SK-N-SH (cell line): ENCODE results near the gene TMEM107. TPM values are rescaled to one million over a fixed set of nuclear protein-coding genes. Genes with fewer than 3 reads are reported as not detected.

Experiments used
- CTCF ChIA-PET: fragments of 300-600, 350-600 bp; formaldehyde crosslinking; extraction: SDS; loops from one replicate; lab custom pipeline; 2021; lab: Yijun Ruan, JAX
- POLR2A ChIA-PET: fragments of 350-600 bp; sonication (Branson Sonifier 250); formaldehyde crosslinking; extraction: SDS; loops from one replicate; lab custom pipeline; 2020; ENCODE audit warnings: antibody characterized with exemption, inconsistent platforms; lab: Yijun Ruan, JAX
- DNase-seq: peaks from one replicate; pipeline ENCODE4 v3.0.0; 2012
- H2AFZ ChIP-seq: fragments of 200-600 bp; sonication (generic); 2 replicates; pipeline ENCODE4 v1.8.1; 2016; ENCODE audit warnings: antibody characterized with exemption, mild to moderate bottlenecking, low read depth
- H3F3A ChIP-seq: fragments of 200-600 bp; sonication (generic); replicated peaks from 2 replicates; pipeline ENCODE3; 2016; ENCODE audit warnings: antibody characterized with exemption, mild to moderate bottlenecking; ENCODE audit not compliant: insufficient read depth
- H3K27ac ChIP-seq, 2 experiments: fragments of 200-500 bp in 1 of 2; fragments of 200-600 bp in 1 of 2; sonication (Bioruptor generic) in 1 of 2; sonication (generic), shearing (Covaris generic) in 1 of 2; 2 replicates each; pipeline versions ENCODE4 v1.5.1 to v1.6.1; 2014 to 2016; ENCODE audit warnings: low read depth in 2 of 2, inconsistent platforms in 1 of 2, low read length in 1 of 2, mild to moderate bottlenecking in 1 of 2, mixed read lengths in 1 of 2
- H3K27me3 ChIP-seq: fragments of 200-600 bp; sonication (generic), shearing (Covaris generic); 2 replicates; pipeline ENCODE4 v1.6.1; 2016; ENCODE audit warnings: mixed run types; ENCODE audit not compliant: insufficient read depth
- H3K36me3 ChIP-seq, 2 experiments: fragments of 200-500 bp in 1 of 2; fragments of 200-600 bp in 1 of 2; sonication (Bioruptor generic) in 1 of 2; sonication (generic) in 1 of 2; replicated peaks in 1 of 2; 2 replicates each; pipeline versions ENCODE3 to v1.5.1; 2014 to 2016; ENCODE audit warnings: low read length in 1 of 2, mild to moderate bottlenecking in 1 of 2; ENCODE audit not compliant: insufficient read depth in 2 of 2, control insufficient read depth in 1 of 2
- H3K4me1 ChIP-seq, 2 experiments: fragments of 200-500 bp in 1 of 2; fragments of 200-600 bp in 1 of 2; sonication (Bioruptor generic) in 1 of 2; sonication (generic), shearing (Covaris generic) in 1 of 2; 2 replicates each; pipeline versions ENCODE4 v1.5.1 to v1.6.1; 2014 to 2016; ENCODE audit warnings: low read depth in 1 of 2, low read length in 1 of 2, mixed run types in 1 of 2; ENCODE audit not compliant: insufficient read depth in 2 of 2, control insufficient read depth in 1 of 2
- H3K4me2 ChIP-seq: fragments of 200-600 bp; sonication (generic), shearing (Covaris generic); 2 replicates; pipeline ENCODE4 v1.6.1; 2017; ENCODE audit warnings: mixed run types
- H3K4me3 ChIP-seq, 2 experiments: fragments of 200-500 bp in 1 of 2; fragments of 200-600 bp in 1 of 2; sonication (Bioruptor generic) in 1 of 2; sonication (generic), shearing (Covaris generic) in 1 of 2; 2 replicates each; pipeline versions ENCODE4 v1.5.1 to v1.8.1; 2014 to 2016; ENCODE audit warnings: low read depth in 2 of 2, inconsistent platforms in 1 of 2, low read length in 1 of 2, mild to moderate bottlenecking in 1 of 2, mixed read lengths in 1 of 2, moderate library complexity in 1 of 2
- H3K79me2 ChIP-seq: fragments of 200-600 bp; sonication (generic); 2 replicates; pipeline ENCODE4 v1.8.1; 2017; ENCODE audit warnings: mild to moderate bottlenecking; ENCODE audit not compliant: insufficient read depth
- H3K9ac ChIP-seq: fragments of 200-600 bp; sonication (generic); 2 replicates; pipeline ENCODE4 v1.6.1; 2017; ENCODE audit warnings: mixed run types
- H3K9me2 ChIP-seq: fragments of 200-600 bp; sonication (generic); 2 replicates; pipeline ENCODE4 v1.6.1; 2017; ENCODE audit warnings: mixed run types
- H3K9me3 ChIP-seq: fragments of 200-600 bp; sonication (generic); 2 replicates; pipeline ENCODE4 v1.6.1; 2017; ENCODE audit warnings: mixed run types, mild to moderate bottlenecking, moderate library complexity
- H4K20me1 ChIP-seq: fragments of 200-600 bp; sonication (generic); 2 replicates; pipeline ENCODE4 v1.6.1; 2017; ENCODE audit warnings: mild to moderate bottlenecking, mixed run types; ENCODE audit not compliant: insufficient read depth
- CHD2 ChIP-seq: fragments of 150-350 bp; IDR thresholded peaks from 2 replicates; pipeline ENCODE4 v1.6.1; 2018; ENCODE audit warnings: low read length; ENCODE audit not compliant: partially characterized antibody
- ELF1 ChIP-seq: IDR thresholded peaks from 2 replicates; pipeline ENCODE4 v1.4.0; 2012
- EP300 ChIP-seq, 2 experiments: IDR thresholded peaks; 2 replicates each; pipeline versions ENCODE4 v1.4.0 to v1.6.1; 2012; ENCODE audit warnings: borderline replicate concordance in 1 of 2, low read depth in 1 of 2, low read length in 1 of 2
- EZH2phosphoT487 ChIP-seq: fragments of 200-600 bp; sonication (generic); IDR thresholded peaks from 2 replicates; pipeline ENCODE4 v1.6.1; 2017; ENCODE audit warnings: low read depth, mixed run types, mild to moderate bottlenecking, antibody characterized with exemption, moderate library complexity, borderline replicate concordance
- FOSL2 ChIP-seq: IDR thresholded peaks from 2 replicates; pipeline ENCODE4 v1.4.0; 2012; ENCODE audit warnings: low read depth, mild to moderate bottlenecking, moderate library complexity, borderline replicate concordance
- FOXJ3 ChIP-seq: sonication (generic); formaldehyde crosslinking; IDR thresholded peaks from 2 replicates; pipeline ENCODE4 v1.5.1; 2020; ENCODE audit warnings: mild to moderate bottlenecking, missing genetic modification reagents
- JUND ChIP-seq: IDR thresholded peaks from 2 replicates; pipeline ENCODE4 v1.4.0; 2012
- MAX ChIP-seq: IDR thresholded peaks from 2 replicates; pipeline ENCODE4 v1.4.0; 2012; ENCODE audit warnings: low read depth
- MEF2A ChIP-seq: IDR thresholded peaks from 2 replicates; pipeline ENCODE4 v1.4.0; 2012; ENCODE audit warnings: low read depth, borderline replicate concordance
- MXI1 ChIP-seq: IDR thresholded peaks from 2 replicates; pipeline ENCODE4 v1.6.1; 2012; ENCODE audit warnings: mild to moderate bottlenecking, low read depth, low read length, improper control_type of control experiment
- NFIC ChIP-seq: IDR thresholded peaks from 2 replicates; pipeline ENCODE4 v1.4.0; 2012; ENCODE audit warnings: borderline replicate concordance
- PBX3 ChIP-seq: IDR thresholded peaks from 2 replicates; pipeline ENCODE4; 2012
- POLR2AphosphoS5 ChIP-seq: IDR thresholded peaks from 2 replicates; pipeline ENCODE4 v1.6.1; 2012; ENCODE audit warnings: low read depth, low read length
- RAD21 ChIP-seq: IDR thresholded peaks from 2 replicates; pipeline ENCODE4 v1.6.1; 2012; ENCODE audit warnings: mild to moderate bottlenecking, low read length
- RCOR1 ChIP-seq: fragments of 150-350 bp; IDR thresholded peaks from 2 replicates; pipeline ENCODE4 v1.6.1; 2017; ENCODE audit warnings: antibody characterized with exemption, low read length
- RFX5 ChIP-seq: IDR thresholded peaks from 2 replicates; pipeline ENCODE4 v1.6.1; 2012; ENCODE audit warnings: mild to moderate bottlenecking, improper control_type of control experiment, low read length
- RXRA ChIP-seq: IDR thresholded peaks from 2 replicates; pipeline ENCODE4 v1.4.0; 2012; ENCODE audit warnings: low read depth, mild to moderate bottlenecking, borderline replicate concordance
- SIN3A ChIP-seq: IDR thresholded peaks from 2 replicates; pipeline ENCODE4 v1.6.1; 2012; ENCODE audit warnings: low read depth, mild to moderate bottlenecking, low read length, moderate library complexity, borderline replicate concordance
- TAF1 ChIP-seq: IDR thresholded peaks from 2 replicates; pipeline ENCODE4 v1.6.1; 2012; ENCODE audit warnings: low read depth, mild to moderate bottlenecking, low read length, moderate library complexity, borderline replicate concordance
- TEAD4 ChIP-seq: IDR thresholded peaks from 2 replicates; pipeline ENCODE4 v1.4.0; 2012; ENCODE audit warnings: mild to moderate bottlenecking, borderline replicate concordance; ENCODE audit not compliant: insufficient read depth
- WGBS: methylation state at CpG from one replicate; pipeline ENCODE4 v1.1.6; 2017; ENCODE audit warnings: low lambda C conversion rate; 5-methylcytosine and 5-hydroxymethylcytosine counted together
- polyA plus RNA-seq, 3 experiments: library from polyadenylated mRNA; depleted of rRNA; stranded (reverse); fragments of >200 nt; gene quantifications; 2 replicates each; pipeline ENCODE4 v1.2.3, GENCODE V29; 2012

Gene TMEM107
- polyA plus RNA-seq, 1 of the 3 experiments (the other 2 are of a cell fraction): 18.6 TPM

GRCh38 chr17:8162997-8163977 lies 12.9 kb downstream of the TMEM107 start:
- Histone ChIP-seq H4K20me1 (no peaks in the 10 kb centered on the region), H3K9me3 (no peaks in the 10 kb centered on the region), H3K36me3 (peaks cover 9 to 23% of the 10 kb centered on the region in 2 experiments), H3K4me3 (peak overlapping the region; percentile 64 to 88), H2AFZ (peak overlapping the region; percentile 98), H3K9me2 (no peaks in the 10 kb centered on the region), H3K4me1 (peaks cover 25 to 29% of the 10 kb centered on the region in 2 experiments; a peak in 3 of 4 replicates), H3K27ac (peak overlapping the region; percentile 66 to 79), H3K4me2 (peak overlapping the region; percentile 77), H3K27me3 (no peaks in the 10 kb centered on the region), H3K79me2 (peaks cover 38% of the 10 kb centered on the region), H3F3A (peaks cover 41% of the 10 kb centered on the region), H3K9ac (peak overlapping the region; percentile 100)
- POLR2A ChIA-PET: interaction anchor here (0.7 to 1.8 kb wide), 4 partner anchors 10 to 41 kb away, joined by 3 to 36 read pairs (median 4); no protein-coding TSS in a partner anchor
- CTCF ChIA-PET: interaction anchor here (0.6 to 9.4 kb wide), 6 partner anchors 10 to 69 kb away, joined by 3 to 98 read pairs (median 6); partner anchors contain the start of gene HES7
- WGBS: 22% methylated on average over 20 of the region's 55 CpGs
- DNase-seq: peak; percentile 93
- TF ChIP-seq POLR2AphosphoS5: no peak
- no peak for TF ChIP-seq PBX3
- no peak for TF ChIP-seq FOXJ3 (CRISPR knock-in tag)
- no peak for TF ChIP-seq TEAD4
- TF ChIP-seq JUND: no peak
- TF ChIP-seq CHD2: no peak
- no peak for TF ChIP-seq FOSL2
- no peak for TF ChIP-seq MEF2A
- TF ChIP-seq NFIC: no peak
- TF ChIP-seq RFX5: no peak
- TF ChIP-seq ELF1: no peak
- TF ChIP-seq RCOR1: no peak
- TF ChIP-seq RAD21: no peak
- no peak; the same call in 1 of the 2 replicates for TF ChIP-seq MXI1

GRCh38 chr17:8162233-8162996 lies 13.8 kb downstream of the TMEM107 start, which contains the start of gene VAMP2:
Gene VAMP2, minus strand, starts transcription at chr17:8162948. Its CDS starts 69 bp downstream, at chr17:8162879.
- H3K4me2 ChIP-seq: peak within 1 kb of the TSS; percentile 99
- peaks cover 25 to 29% of the 10 kb centered on the region in 2 experiments; a peak in 3 of 4 replicates for H3K4me1 ChIP-seq
- H3K4me3 ChIP-seq: peak within 1 kb of the TSS; percentile 88 to 92
- H2AFZ ChIP-seq: peak within 1 kb of the TSS; percentile 98
- WGBS: 1% methylated on average over 16 of the region's 75 CpGs
- no peaks in the 10 kb centered on the region for H3K9me3 ChIP-seq
- no peaks in the 10 kb centered on the region for H3K9me2 ChIP-seq
- peaks cover 45% of the 10 kb centered on the region for H3F3A ChIP-seq
- ChIA-PET POLR2A (interaction anchor here (0.7 to 1.4 kb wide), 2 partner anchors 11 to 40 kb away, joined by 3 to 5 read pairs; no protein-coding TSS in a partner anchor), CTCF (interaction anchor here (0.6 to 9.4 kb wide), 3 partner anchors 25 to 68 kb away, joined by 3 to 98 read pairs (median 7); no protein-coding TSS in a partner anchor)
- peak within 1 kb of the TSS; percentile 73 to 79 for H3K27ac ChIP-seq
- H3K9ac ChIP-seq: peak within 1 kb of the TSS; percentile 100
- H4K20me1 ChIP-seq: no peaks in the 10 kb centered on the region
- DNase-seq: peak; percentile 54
- H3K36me3 ChIP-seq: peaks cover 15 to 23% of the 10 kb centered on the region in 2 experiments
- H3K79me2 ChIP-seq: peaks cover 38% of the 10 kb centered on the region
- no peaks in the 10 kb centered on the region for H3K27me3 ChIP-seq
- TF ChIP-seq POLR2AphosphoS5: peak; percentile 62; the same call in 1 of the 2 replicates
- TF ChIP-seq EP300 (IDR thresholded peaks at IDR 0.05; ENCODE audit: borderline replicate concordance in 1 of 2, low read depth in 1 of 2, low read length in 1 of 2): no peak
- peak; percentile 56; the same call in 1 of the 2 replicates for TF ChIP-seq SIN3A
- TF ChIP-seq TAF1: peak; percentile 66
- peak; percentile 11; the same call in 1 of the 2 replicates for TF ChIP-seq MAX
- TF ChIP-seq RXRA: no peak
- peak; percentile 21; the same call in 1 of the 2 replicates for TF ChIP-seq NFIC
- no peak for TF ChIP-seq EZH2phosphoT487
